T1000 (cell line): ENCODE data around the gene HAT1.
"Not testable (repeated sequence)": the region's sequence is repeated elsewhere in the genome, so short reads cannot be mapped to it uniquely, and the experiment has no call there.

ENCODE experiments used
- DNase-seq: peaks from one replicate; lab custom pipeline; 2025; ENCODE audit warnings: mixed read lengths; lab: John Stamatoyannopoulos, UW

Gene HAT1

GRCh38 chr2:171972329-171972982, 50.2 kb downstream of the HAT1 start:
- DNase-seq: no peak

DNA sequence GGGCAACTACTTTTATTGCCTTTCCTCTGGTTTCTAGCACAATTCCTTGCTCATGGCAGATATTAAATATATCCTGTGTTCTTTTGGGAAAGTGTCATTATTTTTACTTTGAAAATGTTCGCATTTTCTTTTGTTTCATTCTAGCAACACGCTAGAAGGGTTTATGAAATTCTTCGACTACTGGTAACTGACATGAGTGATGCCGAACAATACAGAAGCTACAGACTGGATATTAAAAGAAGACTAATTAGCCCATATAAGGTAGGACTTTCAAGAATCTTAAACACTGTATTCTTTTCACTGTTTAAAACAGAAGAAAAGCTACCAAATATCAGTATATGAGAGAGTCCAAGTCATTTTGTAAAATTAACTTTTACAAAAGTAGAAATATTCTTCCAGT, 56.8 kb downstream of the HAT1 start:
- DNase-seq: no peak

DNA sequence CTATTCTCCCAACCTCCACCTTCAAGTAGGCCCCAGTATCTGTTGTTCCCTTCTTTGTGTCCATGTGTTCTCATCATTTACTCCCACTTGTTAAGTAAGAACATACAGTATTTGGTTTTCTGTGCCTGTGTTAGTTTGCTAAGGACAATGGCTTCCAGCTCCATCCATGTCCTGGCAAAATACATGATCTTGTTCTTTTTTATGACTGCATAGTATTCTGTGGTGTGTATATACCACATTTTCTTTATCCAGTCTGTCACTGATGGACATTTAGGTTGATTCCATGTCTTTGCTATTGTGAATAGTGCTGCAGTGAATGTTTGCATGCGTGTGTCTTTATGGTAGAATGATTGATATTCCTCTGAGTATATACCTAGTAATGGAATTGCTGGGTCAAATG, 61.7 kb downstream of the HAT1 start:
- DNase-seq: not testable (repeated sequence)

GRCh38 chr2:171985076-171985475, 62.8 kb downstream of the HAT1 start:
- DNase-seq: no peak

DNA sequence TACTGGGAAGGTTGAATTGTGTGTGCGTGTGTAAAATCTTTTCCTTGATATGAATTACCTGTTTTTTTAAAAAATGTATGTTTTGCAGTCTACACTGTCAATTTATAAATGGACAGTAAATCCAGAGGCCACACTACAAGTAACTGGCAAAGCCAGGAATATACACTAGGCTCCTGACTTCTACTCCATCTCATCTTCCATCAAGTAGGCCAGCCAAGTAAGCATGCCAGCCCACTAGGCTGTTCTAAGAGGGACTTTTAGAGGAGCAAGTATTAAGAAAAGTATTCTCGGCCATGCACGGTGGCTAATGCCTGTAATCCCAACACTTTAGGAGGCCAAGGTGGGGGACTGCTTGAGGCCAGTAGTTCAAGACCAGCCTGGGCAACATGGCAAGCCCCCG, 64.5 kb downstream of the HAT1 start:
- DNase-seq: no peak

- no peak for DNase-seq
These were observed 68.8 kb downstream of the HAT1 start for GRCh38 chr2:171991027-171991426.

GRCh38 chr2:171995586-171995985, 73.3 kb downstream of the HAT1 start:
- DNase-seq: no peak

DNA sequence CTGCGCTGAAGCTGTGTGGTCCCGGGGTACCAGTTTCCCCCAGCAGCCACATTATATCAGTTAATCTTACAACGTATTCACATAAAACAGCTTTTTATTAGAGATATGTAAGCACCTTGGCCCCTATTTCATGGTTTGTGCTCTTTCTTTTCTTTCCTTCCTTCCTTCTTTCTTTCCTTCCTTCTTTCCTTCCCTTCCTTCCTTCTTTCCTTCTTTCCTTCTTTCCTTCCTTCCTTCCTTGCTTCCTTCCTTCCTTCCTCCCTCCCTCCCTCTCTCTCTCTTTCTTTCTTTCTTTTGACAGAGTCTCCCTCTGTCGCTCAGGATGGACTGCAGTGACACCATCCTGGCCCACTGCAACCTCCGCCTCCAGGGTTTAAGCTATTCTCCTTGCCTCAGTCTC, 73.8 kb downstream of the HAT1 start:
- DNase-seq: no peak

- DNase-seq: not testable (repeated sequence)
These were observed 74.8 kb downstream of the HAT1 start for GRCh38 chr2:171997031-171997430.

GRCh38 chr2:171999161-171999560, 76.9 kb downstream of the HAT1 start:
- DNase-seq: no peak

DNA sequence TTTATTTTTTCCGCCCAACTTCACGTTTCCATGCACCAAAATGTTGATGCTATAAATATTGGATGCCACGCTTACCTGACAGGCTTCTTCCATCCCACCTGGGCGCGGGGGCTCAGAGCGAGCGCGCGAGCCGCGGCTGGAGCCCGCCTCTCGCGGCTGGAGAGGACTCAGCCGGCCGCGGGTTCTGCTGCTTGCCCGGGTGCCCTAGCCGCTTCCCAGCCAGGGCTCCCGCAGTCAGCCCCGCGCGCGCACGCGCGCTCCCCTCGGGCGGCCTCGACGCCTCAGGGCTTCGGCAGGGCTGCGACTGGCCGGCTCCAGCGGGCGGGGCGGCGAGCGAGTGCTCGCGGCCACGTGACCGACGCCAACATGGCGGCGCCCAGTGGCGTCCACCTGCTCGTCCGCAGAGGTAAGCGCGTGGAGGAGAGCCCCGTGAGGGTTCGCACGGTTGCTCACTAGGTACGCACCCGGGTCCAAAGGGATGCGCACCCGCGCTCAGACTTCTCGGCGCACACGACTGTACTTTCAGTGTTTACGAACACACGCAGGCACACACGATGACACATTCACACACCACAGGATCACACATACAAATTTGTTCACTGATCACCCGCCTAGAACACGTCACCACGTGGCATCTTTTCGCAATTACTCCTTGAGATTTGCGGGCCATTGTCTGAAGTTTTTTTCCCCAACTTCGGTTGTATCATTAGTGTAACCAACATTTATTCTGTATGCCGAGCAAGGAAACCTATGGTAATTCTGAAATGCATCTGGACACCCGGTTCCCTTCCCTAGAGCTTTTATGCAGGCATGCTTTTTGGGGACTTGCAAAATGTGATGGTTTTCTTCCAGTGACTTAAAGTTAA, 77.6 kb downstream of the HAT1 start, which contains the start of gene METAP1D:
METAP1D (plus strand) TSS at position 350 of the 866 bp plus-strand sequence; CDS start at position 367, 17 bp downstream.
- peak; percentile 88 for DNase-seq

GRCh38 chr2:172000696-172001361, 78.6 kb downstream of the HAT1 start:
- no peak for DNase-seq

DNA sequence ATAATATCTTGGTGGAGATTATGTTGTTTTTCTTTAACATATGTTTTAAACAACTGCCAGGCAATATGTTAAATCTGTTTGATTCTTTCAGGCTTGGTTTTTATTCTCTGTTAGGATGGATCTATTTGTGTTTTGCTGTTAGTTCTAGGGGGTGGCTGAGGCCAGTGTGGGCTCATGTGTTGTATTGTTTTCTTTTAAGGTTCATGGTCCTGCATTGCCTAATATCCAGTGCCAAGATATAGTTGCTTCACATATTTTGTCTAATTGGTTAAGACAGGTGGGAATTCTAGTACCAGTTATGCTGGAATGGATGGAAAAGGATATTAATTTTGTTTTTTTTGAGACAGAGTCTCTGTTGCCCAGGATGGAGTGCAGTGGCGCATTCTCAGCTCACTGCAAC, 85.1 kb downstream of the HAT1 start:
- no peak for DNase-seq

GRCh38 chr2:172009823-172010222, 87.6 kb downstream of the HAT1 start:
- DNase-seq: no peak

- DNase-seq: no peak
These were observed 89.7 kb downstream of the HAT1 start for GRCh38 chr2:172011812-172012575.

DNA sequence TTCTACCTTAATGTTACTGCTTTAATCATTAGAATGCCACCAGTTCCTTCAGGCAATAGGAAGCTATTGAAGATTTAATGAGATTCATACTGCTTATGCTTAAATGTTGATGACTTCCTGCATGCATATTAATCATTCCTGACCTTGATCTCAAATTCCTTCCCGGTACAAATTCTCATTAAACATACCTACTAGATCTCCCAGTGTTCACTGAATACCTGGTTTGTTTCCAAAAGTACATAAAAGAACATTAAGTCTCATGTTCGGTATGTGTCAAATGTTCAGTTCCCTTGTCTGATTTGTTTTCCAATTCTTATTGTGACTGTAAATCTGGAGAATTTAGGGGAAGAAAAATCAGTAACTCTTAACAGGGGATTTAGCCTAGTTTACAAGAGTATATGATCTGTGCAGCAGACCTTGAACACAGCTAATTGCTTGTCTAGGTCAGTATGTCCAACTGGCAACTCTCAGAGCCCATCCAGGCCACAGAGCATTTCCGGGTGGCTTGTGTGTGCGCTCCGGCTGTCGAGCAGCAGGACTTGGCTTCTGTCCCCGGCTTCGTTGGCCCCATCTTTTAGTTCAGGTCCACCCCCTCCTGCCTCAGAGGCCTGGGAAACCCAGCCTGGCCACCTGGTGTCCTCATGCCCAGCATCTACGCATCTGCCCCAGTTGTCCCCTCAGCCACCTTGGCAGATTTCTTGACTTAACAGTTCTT, 90.6 kb downstream of the HAT1 start:
- DNase-seq: no peak

DNA sequence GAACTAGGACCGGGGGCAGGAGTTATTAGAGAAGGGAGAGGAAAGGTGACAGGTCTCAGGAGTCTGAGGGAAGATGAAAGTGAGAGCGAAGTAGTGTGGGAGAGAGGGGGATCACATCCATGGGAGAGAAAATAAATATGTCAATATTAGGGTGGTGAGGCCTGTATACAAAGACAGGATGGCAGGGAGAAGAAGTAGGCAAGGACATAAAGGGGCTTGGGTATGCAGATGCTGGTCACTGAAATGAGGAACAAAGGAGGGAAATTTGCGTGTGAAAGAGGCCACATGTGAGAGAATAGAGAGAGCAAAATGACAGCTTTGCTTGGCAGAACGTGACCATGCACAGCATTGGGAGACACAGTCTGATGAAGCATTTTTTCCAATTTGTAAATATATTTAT, 91.1 kb downstream of the HAT1 start:
- DNase-seq: no peak

GRCh38 chr2:172021074-172021931, 99.0 kb downstream of the HAT1 start:
- no peak for DNase-seq

DNA sequence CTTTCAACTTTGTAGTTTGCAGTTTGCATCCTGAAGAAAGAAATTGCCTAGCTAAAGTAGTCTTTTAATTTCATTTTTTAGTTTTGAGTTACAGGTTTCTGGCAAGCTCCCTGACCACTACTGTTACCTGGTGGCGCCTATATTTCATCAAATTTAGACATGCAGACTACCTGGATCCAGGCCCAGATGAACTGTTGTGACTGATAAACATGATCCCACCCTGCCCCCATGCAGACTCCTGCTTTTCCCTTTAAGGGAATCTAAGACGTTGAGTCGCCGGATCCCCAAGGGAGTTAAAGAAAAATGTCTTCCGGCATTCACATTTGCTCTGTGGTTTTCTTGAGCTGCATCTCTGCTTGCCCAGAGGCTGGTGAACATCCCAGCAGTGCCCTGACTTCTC, 99.7 kb downstream of the HAT1 start:
- DNase-seq: peak; percentile 26

GRCh38 chr2:172031536-172031935, 109.3 kb downstream of the HAT1 start:
- no peak for DNase-seq
